MCF 10A (cell line): Measurements from ENCODE around the gene CPA5. TPM values are rescaled to one million over a fixed set of nuclear protein-coding genes. Genes with fewer than 3 reads are reported as not detected.
"Not testable (repeated sequence)": the region's sequence is repeated elsewhere in the genome, so short reads cannot be mapped to it uniquely, and the experiment has no call there.

ENCODE experiments used
- BruUV-seq: library from RNA; stranded (reverse); fragments of 400-500 nt; replicated peaks from 2 replicates; lab custom pipeline; 2021; lab: Mats Ljungman, UMichigan
- CTCF ChIA-PET: fragments of 300-600 bp; sonication (Branson Sonifier 250); formaldehyde crosslinking; extraction: SDS; loops from one replicate; lab custom pipeline; 2021; ENCODE audit warnings: antibody characterized with exemption, inconsistent platforms; lab: Yijun Ruan, JAX
- POLR2A ChIA-PET: fragments of 300-600, 350-650 bp; sonication (Branson Sonifier 250); formaldehyde crosslinking; extraction: SDS; loops from one replicate; lab custom pipeline; 2020; ENCODE audit warnings: antibody characterized with exemption, inconsistent platforms; lab: Yijun Ruan, JAX
- DNase-seq: peaks from one replicate; pipeline ENCODE4 v3.0.0-alpha.2; 2018; ENCODE audit not compliant: unreplicated experiment
- H3K27ac Mint-ChIP-seq: one replicate; pipeline ENCODE4 v1.8.0; 2022; ENCODE audit warnings: mild to moderate bottlenecking, low read depth, mixed read lengths; ENCODE audit not compliant: unreplicated experiment
- H3K27me3 Mint-ChIP-seq: one replicate; pipeline ENCODE4 v1.8.0; 2022; ENCODE audit warnings: mixed read lengths; ENCODE audit not compliant: insufficient read depth, unreplicated experiment
- H3K36me3 Mint-ChIP-seq: one replicate; pipeline ENCODE4 v1.8.0; 2022; ENCODE audit warnings: mild to moderate bottlenecking, moderate library complexity, mixed read lengths; ENCODE audit not compliant: insufficient read depth, unreplicated experiment
- H3K4me1 Mint-ChIP-seq: one replicate; pipeline ENCODE4 v1.8.0; 2022; ENCODE audit warnings: mixed read lengths; ENCODE audit not compliant: insufficient read depth, unreplicated experiment
- H3K4me3 Mint-ChIP-seq: one replicate; pipeline ENCODE4 v1.8.0; 2022; ENCODE audit warnings: mild to moderate bottlenecking, moderate library complexity, mixed read lengths; ENCODE audit not compliant: unreplicated experiment
- H3K9me3 Mint-ChIP-seq: one replicate; pipeline ENCODE4 v1.8.0; 2022; ENCODE audit warnings: mixed read lengths; ENCODE audit not compliant: unreplicated experiment
- CTCF ChIP-seq: fragments of 200-600 bp; IDR thresholded peaks from one replicate; pipeline ENCODE4 v1.8.0; 2022; ENCODE audit warnings: antibody characterized with exemption, mild to moderate bottlenecking; ENCODE audit not compliant: unreplicated experiment
- intact Hi-C: fragments of 100-400 bp; cut with micrococcal nuclease; formaldehyde crosslinking; loops from 2 replicates; pipeline ENCODE4 v1.14.1; 2022
- total RNA-seq: library from RNA; stranded (reverse); gene quantifications from 2 replicates; pipeline ENCODE4 v1.2.3, GENCODE V29; 2022

The CPA5 gene
- total RNA-seq, 1 experiment from 2014 or later = 0.42 TPM

DNA sequence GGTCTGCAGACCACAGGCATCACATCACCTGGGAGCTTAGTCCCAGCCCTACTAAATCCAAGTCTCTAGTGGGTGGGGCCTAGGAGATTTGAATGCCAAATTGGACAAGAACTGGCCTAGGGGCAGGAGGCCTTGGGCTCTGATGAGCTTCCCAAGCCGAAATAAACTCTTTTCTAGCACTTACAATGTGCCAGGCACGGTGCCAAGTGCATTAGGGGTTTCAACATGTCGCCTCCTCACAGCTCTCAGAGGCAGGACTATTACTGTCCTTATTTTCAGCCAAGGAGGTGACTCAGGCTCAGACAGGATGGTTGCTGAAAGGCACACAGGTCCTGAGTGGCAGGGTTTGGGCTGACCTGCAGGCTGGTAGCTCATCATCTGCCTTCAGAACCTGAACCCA is 26.4 kb downstream of the CPA5 start:
- Mint-ChIP-seq H3K4me1 (peaks cover 52% of the 10 kb centered on the region), H3K27me3 (no peaks in the 10 kb centered on the region), H3K36me3 (no peaks in the 10 kb centered on the region), H3K27ac (peak overlapping the region; percentile 57), H3K9me3 (peaks cover 7% of the 10 kb centered on the region), H3K4me3 (no peak overlapping the region)
- intact Hi-C loops = no loop called here
- no TSS peak for BruUV-seq
- ChIA-PET POLR2A (interaction anchor here (0.7 to 1.4 kb wide), 4 partner anchors 12 to 84 kb away, joined by 3 to 5 read pairs (median 5); partner anchors contain the start of genes CEP41 and CPA4), CTCF (no interaction called here)
- DNase-seq = peak; percentile 96
- TF ChIP-seq CTCF = no peak

GRCh38 chr7:130372402-130373165 is 28.0 kb downstream of the CPA5 start:
- peaks cover 45% of the 10 kb centered on the region for H3K4me1 Mint-ChIP-seq
- no peak for TF ChIP-seq CTCF
- H3K36me3 Mint-ChIP-seq = no peaks in the 10 kb centered on the region
- intact Hi-C loops = no loop called here
- H3K27me3 Mint-ChIP-seq = no peaks in the 10 kb centered on the region
- no peak for DNase-seq
- POLR2A ChIA-PET = interaction anchor here (0.7 to 0.9 kb wide), 2 partner anchors 20 to 55 kb away, joined by 3 to 4 read pairs; no protein-coding TSS in a partner anchor
- CTCF ChIA-PET = interaction anchor here (0.5 to 0.9 kb wide), 2 partner anchors 78 to 95 kb away, joined by 3 read pairs; no protein-coding TSS in a partner anchor
- peaks cover 7% of the 10 kb centered on the region for H3K9me3 Mint-ChIP-seq
- H3K4me3 Mint-ChIP-seq = no peak overlapping the region
- peak overlapping the region; percentile 99 for H3K27ac Mint-ChIP-seq
- BruUV-seq = no TSS peak

DNA sequence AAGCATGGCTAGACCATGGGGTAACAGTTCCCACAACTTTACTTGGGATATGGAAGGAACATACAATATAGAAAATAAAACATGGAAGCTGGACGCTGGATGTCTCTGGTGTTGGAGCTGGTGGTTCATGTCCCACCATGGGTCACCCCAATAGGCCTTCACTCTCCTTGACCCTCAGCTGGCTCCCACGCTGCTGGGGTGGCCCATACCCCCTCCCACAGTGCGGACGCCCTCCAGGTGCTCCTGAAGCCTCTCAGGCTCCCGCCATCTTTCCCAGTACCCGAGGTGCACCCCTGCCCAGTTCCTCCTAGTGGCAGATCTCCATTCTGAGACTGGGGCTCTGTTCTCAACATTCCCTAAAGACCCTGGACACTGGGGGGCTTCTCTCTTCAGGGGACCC is 29.9 kb downstream of the CPA5 start:
- Mint-ChIP-seq H3K36me3 (no peaks in the 10 kb centered on the region), H3K27ac (peak overlapping the region; percentile 99), H3K9me3 (peaks cover 7% of the 10 kb centered on the region), H3K27me3 (no peaks in the 10 kb centered on the region), H3K4me1 (peaks cover 37% of the 10 kb centered on the region), H3K4me3 (no peak overlapping the region)
- TF ChIP-seq CTCF = no peak
- DNase-seq = no peak
- POLR2A ChIA-PET = interaction anchor here (0.6 to 0.7 kb wide), 2 partner anchors 33 to 52 kb away, joined by 3 read pairs; no protein-coding TSS in a partner anchor
- BruUV-seq = no TSS peak
- intact Hi-C loops = no loop called here
- CTCF ChIA-PET = no interaction called here

- H3K27ac Mint-ChIP-seq, H3K4me3 Mint-ChIP-seq, H3K9me3 Mint-ChIP-seq, CTCF ChIA-PET, H3K36me3 Mint-ChIP-seq, DNase-seq, BruUV-seq, intact Hi-C loops, H3K27me3 Mint-ChIP-seq: not testable (repeated sequence)
- POLR2A ChIA-PET = interaction anchor here (0.7 kb wide), 1 partner anchor 26 kb away, joined by 3 read pairs; no protein-coding TSS in a partner anchor
- H3K4me1 Mint-ChIP-seq = peaks cover 31% of the 10 kb centered on the region
Observed at GRCh38 chr7:130376461-130376860, 31.8 kb downstream of the CPA5 start.
